ENCODE measurements around the gene TNNI3K.
A peak's percentile ranks its signal among the peaks of the same experiment; 100 is the strongest.

TNNI3K gene

DNA sequence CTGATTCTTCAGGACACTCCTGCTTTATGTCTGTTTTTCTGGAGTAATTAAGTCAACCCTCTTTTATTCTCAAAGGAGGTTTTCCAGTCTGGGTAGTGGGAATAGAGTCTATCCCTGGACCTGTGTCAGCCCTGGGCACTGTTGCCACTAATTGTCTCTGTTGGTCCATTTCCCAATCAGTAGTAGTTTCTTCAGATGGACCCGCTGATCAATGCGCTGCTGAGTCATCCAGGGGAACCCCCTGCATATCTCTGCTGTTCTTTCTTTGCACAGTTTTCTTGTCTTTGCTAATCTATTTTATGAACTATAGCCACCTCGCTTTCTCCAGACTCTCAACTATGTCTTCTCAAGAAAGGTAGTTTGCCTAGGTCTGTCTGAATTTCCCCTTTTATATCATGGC lies 82.5 kb downstream of the TNNI3K start:
- DNase-seq: no peak

- no peak for DNase-seq
Observed at GRCh38 chr1:74323937-74324473, 88.8 kb downstream of the TNNI3K start.

- DNase-seq: no peak
Observed at GRCh38 chr1:74324684-74325448, 89.7 kb downstream of the TNNI3K start.

DNA sequence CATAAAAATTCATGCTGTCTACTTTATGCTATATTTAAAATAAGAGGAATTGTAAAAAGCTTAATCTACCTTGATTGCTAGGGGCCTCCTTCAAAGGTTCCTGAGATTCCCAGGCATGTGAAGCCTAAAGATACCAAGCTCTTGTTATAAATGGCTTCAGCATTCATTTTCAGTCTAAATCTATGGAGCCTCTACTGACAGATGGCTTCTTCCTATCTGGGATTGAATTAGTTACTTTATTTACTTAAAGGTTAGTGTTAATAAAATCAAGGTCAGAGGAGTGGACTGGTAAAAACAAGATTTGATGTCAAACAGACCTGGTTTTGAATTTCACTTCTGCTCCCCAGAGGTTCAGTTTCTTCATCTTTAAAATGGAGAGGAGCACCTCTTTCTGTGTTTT lies 93.7 kb downstream of the TNNI3K start:
- no peak for DNase-seq

DNA sequence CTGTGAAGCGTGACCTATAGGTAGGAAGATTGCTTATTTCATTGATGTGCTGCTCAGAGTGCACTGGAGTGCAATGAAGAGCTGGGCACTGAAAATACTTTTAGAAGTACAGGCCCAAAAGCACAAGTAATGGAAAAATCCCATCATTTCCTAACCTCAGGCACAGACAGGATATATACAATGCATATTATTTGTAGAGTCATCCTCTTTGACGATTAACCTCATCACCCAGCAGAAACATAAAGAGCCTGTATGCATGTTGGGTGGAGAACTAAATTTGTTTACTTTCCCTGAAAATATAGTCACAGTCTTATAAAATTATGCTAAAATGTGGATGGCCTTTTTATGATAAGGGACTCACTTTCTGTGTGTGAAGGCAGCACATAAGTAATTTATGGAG lies 98.1 kb downstream of the TNNI3K start:
- DNase-seq: no peak

- no peak for DNase-seq
Observed at GRCh38 chr1:74334147-74334546, 99.0 kb downstream of the TNNI3K start.

DNA sequence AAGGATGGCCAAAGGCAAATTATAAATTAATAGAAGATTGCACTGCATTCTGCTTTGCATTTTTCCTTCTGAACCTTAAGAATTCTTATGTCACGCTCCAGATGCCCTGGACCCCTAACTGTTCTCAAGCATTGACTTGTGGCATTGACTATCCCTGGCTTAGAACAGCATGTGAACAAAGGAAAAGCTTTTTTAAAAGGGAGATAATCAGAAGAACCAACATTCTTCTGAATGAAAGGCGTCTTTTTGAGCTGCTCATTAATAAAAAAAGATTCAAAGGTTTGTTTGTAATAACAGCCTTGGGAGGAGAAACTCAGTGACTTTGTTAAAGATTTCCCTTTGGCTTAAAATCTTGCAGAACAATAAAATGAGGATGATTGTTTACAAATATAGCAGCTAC lies 105.5 kb downstream of the TNNI3K start:
- no peak for DNase-seq

- DNase-seq: no peak
Observed at GRCh38 chr1:74341702-74342339, 106.6 kb downstream of the TNNI3K start.

DNA sequence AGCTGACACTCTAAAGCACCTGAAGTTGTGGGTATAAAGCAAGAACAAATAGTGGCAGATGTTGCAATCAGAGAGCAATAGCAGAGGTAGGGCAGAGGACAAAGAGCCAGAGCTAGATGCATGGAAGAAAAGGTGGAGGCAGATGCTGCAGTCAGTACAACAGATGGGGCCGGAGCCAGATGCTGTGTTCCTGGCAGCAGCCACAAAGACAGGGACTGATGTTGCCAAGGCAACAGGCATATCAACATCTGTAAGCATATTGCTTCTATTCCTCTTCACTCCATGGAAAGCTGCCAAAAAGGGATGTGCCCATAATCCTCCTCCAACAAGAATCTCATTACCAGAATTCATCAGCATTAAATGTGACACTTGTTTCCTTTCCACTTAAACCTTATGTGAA lies 108.0 kb downstream of the TNNI3K start:
- DNase-seq: peak; percentile 87

DNA sequence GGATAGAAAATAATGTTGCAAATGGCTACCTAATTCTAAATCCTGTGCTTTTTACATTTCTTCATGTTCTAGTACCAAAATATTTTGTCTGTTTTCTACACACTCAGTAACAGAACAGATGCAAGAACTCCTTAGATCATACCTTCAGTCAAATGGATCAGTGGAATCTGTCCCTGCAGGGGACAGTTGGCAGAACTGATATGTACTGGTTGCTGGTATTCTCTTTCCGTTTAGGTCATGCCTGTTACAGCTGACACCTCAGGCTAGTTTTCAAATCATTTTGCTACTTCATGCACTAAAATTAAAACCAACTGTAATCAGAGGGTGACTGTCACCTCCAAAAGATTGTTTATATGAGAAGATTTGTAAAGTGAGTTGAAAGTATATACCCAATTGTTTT lies 109.2 kb downstream of the TNNI3K start:
- DNase-seq: no peak

DNA sequence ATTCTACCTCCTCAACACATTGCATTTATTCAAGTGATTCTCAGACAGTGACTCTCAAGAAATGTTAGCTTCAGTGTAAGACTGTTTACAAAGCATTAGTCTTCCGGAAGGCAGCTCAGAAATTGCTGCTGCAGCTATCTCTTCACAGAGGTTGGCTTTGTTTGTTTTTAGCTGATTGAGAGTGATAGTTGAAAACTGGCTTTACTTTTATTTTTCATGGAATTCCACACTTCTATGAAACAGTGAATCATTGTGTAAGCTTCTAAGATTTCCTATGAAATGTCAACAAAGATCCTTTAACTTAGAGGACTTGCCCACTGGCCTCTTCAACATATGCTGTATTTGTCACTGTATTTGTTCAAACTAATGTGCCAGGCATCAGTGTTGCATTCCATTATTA lies 121.3 kb downstream of the TNNI3K start:
- DNase-seq: no peak

- no peak for DNase-seq
Observed at GRCh38 chr1:74357150-74357549, 122.0 kb downstream of the TNNI3K start.

GRCh38 chr1:74357756-74358155 lies 122.6 kb downstream of the TNNI3K start:
- DNase-seq: no peak

GRCh38 chr1:74362691-74363090 lies 127.5 kb downstream of the TNNI3K start:
- no peak for DNase-seq

- no peak for DNase-seq
Observed at GRCh38 chr1:74363220-74363619, 128.0 kb downstream of the TNNI3K start.

DNA sequence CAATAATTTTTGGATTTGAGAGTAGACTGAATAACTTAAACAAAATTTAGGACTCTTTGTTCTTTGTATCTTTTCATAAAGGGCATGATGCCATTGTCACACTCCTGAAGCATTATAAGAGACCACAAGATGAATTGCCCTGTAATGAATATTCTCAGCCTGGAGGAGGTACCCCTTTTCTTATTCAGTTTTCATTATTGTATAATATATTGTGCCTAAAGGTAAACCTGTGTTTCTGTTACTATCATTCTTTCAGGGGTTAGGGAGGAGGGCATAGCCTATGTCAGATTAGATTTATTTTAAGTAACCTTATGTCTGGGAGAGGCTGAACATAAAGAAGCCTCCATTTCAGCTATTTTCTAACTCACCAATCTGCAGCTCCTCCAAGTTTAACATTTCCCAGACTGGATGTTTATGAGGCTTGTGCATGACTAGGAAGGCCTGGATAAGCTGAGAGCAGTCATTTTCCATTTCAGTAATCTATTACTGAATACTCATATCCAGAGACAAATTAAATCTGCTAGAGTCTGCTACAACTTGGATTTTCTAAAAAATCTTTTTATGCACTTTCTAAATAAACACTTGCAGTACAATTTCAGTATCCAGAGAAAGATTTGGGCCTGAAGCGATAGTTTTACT lies 132.1 kb downstream of the TNNI3K start:
- no peak for DNase-seq

DNA sequence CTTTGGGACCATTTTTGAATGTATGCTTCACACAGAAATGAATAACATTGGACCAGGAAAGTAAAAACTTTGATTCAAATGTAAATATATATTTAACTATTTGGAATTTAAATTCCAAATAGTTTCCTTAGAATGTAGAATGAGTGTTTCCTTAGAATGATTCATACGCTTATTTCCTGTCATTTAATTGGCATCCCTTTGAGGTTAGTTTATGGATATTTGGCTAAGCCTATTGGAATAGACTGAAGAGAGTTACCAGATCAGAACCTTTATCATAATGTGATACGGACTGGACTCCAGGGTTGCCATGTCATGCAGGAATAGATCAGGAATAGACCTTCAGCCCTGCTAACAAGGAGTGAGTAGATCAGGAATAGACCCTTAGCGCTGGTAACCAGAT lies 133.1 kb downstream of the TNNI3K start:
- DNase-seq: no peak

DNA sequence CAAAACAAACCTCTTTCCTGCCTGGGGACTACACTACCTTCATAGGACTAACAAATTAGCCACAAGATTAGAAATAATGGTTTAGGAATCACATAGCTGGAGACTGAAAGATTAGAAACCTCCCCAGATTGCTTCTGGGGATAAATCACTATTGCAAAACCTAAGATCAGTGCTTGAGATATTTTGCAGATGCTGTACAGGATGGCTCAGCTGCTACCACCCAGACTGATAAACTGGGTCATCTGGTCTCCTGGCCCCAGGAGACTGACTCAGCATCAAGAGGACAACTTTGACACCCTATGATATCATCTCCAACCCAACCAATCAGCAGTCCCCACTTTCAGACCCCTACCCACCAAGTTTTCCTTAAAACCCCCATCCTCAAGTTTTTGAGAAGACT lies 140.2 kb downstream of the TNNI3K start:
- DNase-seq: no peak

DNA sequence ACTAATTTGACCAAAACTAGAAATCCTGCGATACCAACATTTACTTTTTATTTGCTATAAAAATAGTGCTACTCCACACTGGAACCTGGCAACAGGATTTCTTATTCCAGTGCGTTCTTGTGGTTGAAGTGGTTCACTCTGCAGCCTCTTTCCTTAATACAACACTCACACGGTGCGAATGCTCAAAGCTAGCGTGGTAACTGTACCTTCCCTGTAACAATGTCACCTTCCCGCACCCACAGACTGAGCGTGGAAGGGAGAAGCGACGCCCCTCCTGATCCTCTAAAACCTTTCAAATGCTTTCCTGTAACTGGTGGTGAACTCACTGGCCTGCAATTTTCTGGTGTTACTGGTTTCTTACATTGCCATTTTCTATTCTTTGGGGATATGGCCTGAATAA lies 145.1 kb downstream of the TNNI3K start:
- no peak for DNase-seq

- DNase-seq: no peak
Observed at GRCh38 chr1:74388855-74389254, 153.7 kb downstream of the TNNI3K start.

DNA sequence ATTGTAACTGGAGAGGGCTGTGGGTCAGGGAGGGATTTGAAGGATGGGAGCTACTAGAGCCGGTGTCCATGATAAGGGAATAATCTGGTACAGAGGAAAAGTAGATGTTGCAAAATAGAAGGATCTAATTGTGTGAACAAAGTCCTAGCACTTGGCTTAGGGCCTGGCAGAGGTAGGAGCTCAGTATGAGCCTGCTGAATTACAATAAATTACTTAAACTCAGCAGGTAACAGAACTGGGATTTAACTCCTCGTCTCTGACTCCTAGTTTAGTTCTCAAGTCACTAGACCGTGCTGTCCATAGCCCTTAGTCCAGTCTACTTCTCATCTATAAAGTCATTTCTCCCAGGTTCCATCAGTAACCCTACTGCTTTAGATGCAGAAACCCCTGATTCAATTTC lies 157.0 kb downstream of the TNNI3K start:
- DNase-seq: no peak

GRCh38 chr1:74392840-74393239 lies 157.7 kb downstream of the TNNI3K start:
- DNase-seq: no peak

GRCh38 chr1:74395571-74395970 lies 160.4 kb downstream of the TNNI3K start:
- no peak for DNase-seq

DNA sequence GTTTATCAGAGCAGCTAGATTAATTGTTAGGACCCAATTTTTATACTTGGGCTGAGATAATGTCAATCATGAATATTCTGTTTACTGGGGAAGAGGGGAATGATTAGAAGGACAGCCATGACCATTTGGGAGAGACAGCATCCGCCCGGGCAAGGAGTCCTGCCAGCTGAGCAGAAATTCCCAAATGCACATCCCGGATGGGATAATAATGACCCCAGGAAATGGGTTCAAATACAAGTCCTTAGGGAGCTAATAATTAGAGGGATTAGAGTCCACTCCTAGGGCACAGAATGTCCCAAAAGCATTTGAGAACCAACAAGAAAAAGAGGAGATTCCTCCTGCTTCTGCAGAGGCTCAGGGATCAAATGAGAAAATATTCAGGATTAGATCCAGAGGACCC lies 161.3 kb downstream of the TNNI3K start:
- DNase-seq: no peak

Data from NCI-H1092 treated with DMSO at 0.1 percent for 48 hours (cell line).